ENCODE measurements around the gene HDGFL3. TPM values are rescaled to one million over a fixed set of nuclear protein-coding genes. Genes with fewer than 3 reads are reported as not detected.
A peak's percentile ranks its signal among the peaks of the same experiment; 100 is the strongest.

The HDGFL3 gene
- total and polyA plus RNA-seq, 9 of the 15 experiments (the other 6 are each of a cell fraction or from before 2014, with no cell fraction given) = 6.7 to 42.0 (median 31.4) TPM

DNA sequence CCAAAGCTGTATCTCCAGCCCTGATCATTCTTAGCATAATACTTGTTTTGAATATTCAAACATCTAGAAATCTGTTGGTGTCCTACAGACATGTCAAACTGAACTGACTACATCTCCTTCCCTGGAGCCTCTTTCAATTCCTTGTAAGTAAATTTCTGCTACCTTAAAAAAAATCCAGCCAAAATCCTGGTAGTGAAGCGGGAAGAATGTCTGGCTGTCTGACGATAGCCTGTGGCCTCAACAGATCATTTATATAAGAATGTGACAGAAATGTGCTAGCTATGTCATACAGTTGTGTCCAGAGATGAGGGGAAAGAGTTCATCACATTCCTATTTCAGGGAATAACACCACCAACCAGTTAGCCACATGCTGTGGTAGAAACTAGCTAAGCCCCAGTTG lies 118.7 kb downstream of the HDGFL3 start:
- no peak for TF ChIP-seq NFIX (CRISPR knock-in tag; IDR thresholded peaks at IDR 0.05; ENCODE audit: low read depth)
- no TSS peak for BruUV-seq (replicated peaks)
- Histone ChIP-seq H3K27me3 (ENCODE audit: control insufficient read depth in 2 of 2, insufficient read depth in 2 of 2, low read length in 2 of 2) (no peaks in the 10 kb centered on the region), H3K4me2 (ENCODE audit: insufficient read depth, low read length) (no peak overlapping the region), H3K9ac (ENCODE audit: insufficient read depth in 1 of 2, low read depth in 2 of 2, low read length in 2 of 2) (no peak overlapping the region), H3K27ac (ENCODE audit: extremely low read depth, low read depth, low read length) (no peak overlapping the region), H3K79me2 (ENCODE audit: control insufficient read depth, insufficient read depth, low read length) (no peaks in the 10 kb centered on the region), H3K36me3 (ENCODE audit: control insufficient read depth, insufficient read depth, low read length) (no peaks in the 10 kb centered on the region), H3K9me3 (replicated peaks; ENCODE audit: control insufficient read depth, insufficient read depth, low read depth, low read length) (no peaks in the 10 kb centered on the region), H3K4me3 (no peak overlapping the region), H4K20me1 (replicated peaks; ENCODE audit: control insufficient read depth, insufficient read depth, low read length) (no peaks in the 10 kb centered on the region), H2AFZ (ENCODE audit: low read depth, low read length) (no peak overlapping the region), H3K4me1 (replicated peaks in 1 of 2; ENCODE audit: control insufficient read depth in 2 of 2, insufficient read depth in 2 of 2, low read length in 2 of 2) (peaks cover 6 to 23% of the 10 kb centered on the region in 2 experiments; a peak in 4 of 5 replicates), H3K9me1 (ENCODE audit: control insufficient read depth, insufficient read depth, low read length) (no peaks in the 10 kb centered on the region)
- intact Hi-C loops (cut with micrococcal nuclease) (no loop called here), in situ Hi-C loops (cut with MboI) (no loop called here)
- CTCF ChIA-PET (ENCODE audit: low intra/inter-chr PET ratio) = no interaction called here
- no peak for FAIRE-seq
- ATAC-seq = no peak
- DNase-seq (ENCODE audit: extremely low read depth in 1 of 4, low spot score in 3 of 4) = no peak
- WGBS (ENCODE audit: insufficient coverage, low coverage, missing lambda C conversion rate) = 69% methylated on average over 2 of the region's 2 CpGs
- POLR2A ChIA-PET = interaction anchor here (1.4 kb wide), 1 partner anchor 9 kb away, joined by 5 read pairs; no protein-coding TSS in a partner anchor

GRCh38 chr15:83087576-83087975 lies 120.0 kb downstream of the HDGFL3 start:
- no peak for DNase-seq (ENCODE audit: extremely low read depth in 1 of 4, low spot score in 3 of 4)
- Histone ChIP-seq H2AFZ (ENCODE audit: low read depth, low read length) (no peak overlapping the region), H3K4me2 (ENCODE audit: insufficient read depth, low read length) (no peak overlapping the region), H3K27me3 (ENCODE audit: control insufficient read depth in 2 of 2, insufficient read depth in 2 of 2, low read length in 2 of 2) (no peaks in the 10 kb centered on the region), H3K9ac (ENCODE audit: insufficient read depth in 1 of 2, low read depth in 2 of 2, low read length in 2 of 2) (no peak overlapping the region), H3K4me3 (no peak overlapping the region), H3K27ac (ENCODE audit: extremely low read depth, low read depth, low read length) (no peak overlapping the region), H3K9me3 (replicated peaks; ENCODE audit: control insufficient read depth, insufficient read depth, low read depth, low read length) (no peaks in the 10 kb centered on the region), H3K4me1 (replicated peaks in 1 of 2; ENCODE audit: control insufficient read depth in 2 of 2, insufficient read depth in 2 of 2, low read length in 2 of 2) (peaks cover 4 to 23% of the 10 kb centered on the region in 2 experiments), H3K9me1 (ENCODE audit: control insufficient read depth, insufficient read depth, low read length) (no peaks in the 10 kb centered on the region), H4K20me1 (replicated peaks; ENCODE audit: control insufficient read depth, insufficient read depth, low read length) (no peaks in the 10 kb centered on the region), H3K79me2 (ENCODE audit: control insufficient read depth, insufficient read depth, low read length) (no peaks in the 10 kb centered on the region), H3K36me3 (ENCODE audit: control insufficient read depth, insufficient read depth, low read length) (no peaks in the 10 kb centered on the region)
- ChIA-PET CTCF (ENCODE audit: low intra/inter-chr PET ratio) (no interaction called here), POLR2A (interaction anchor here (1.0 kb wide), 1 partner anchor 32 kb away, joined by 3 read pairs; no protein-coding TSS in a partner anchor)
- no peak for ATAC-seq
- TF ChIP-seq NCOR1 (IDR thresholded peaks at IDR 0.05) = no peak
- peak in 1 of 2 experiments; percentile 41; a peak in 1 of 4 replicates for TF ChIP-seq KDM1A (IDR thresholded peaks at IDR 0.05)
- no TSS peak for BruUV-seq (replicated peaks)
- in situ Hi-C loops (cut with MboI) (no loop called here), intact Hi-C loops (cut with micrococcal nuclease) (no loop called here)
- FAIRE-seq = no peak
- 25% methylated on average over 2 of the region's 2 CpGs for WGBS (ENCODE audit: insufficient coverage, low coverage, missing lambda C conversion rate)
